Thymus (tissue), 11 donors: ENCODE results near the gene DTX2. TPM values are rescaled to one million over a fixed set of nuclear protein-coding genes. Genes with fewer than 3 reads are reported as not detected.
"Not testable (repeated sequence)": the region's sequence is repeated elsewhere in the genome, so short reads cannot be mapped to it uniquely, and the experiment has no call there.

Source experiments
- DNase-seq, 9 donors: peaks; one replicate each; pipeline ENCODE4 v3.0.0-alpha.2; 2013; ENCODE audit warnings: low spot score in 9 of 9, low read depth in 6 of 9, missing footprints in 1 of 9
- H3K27ac ChIP-seq, 2 donors: one replicate each; pipeline ENCODE4 v1.5.1; 2013; ENCODE audit warnings: control low read depth in 1 of 2, low read depth in 1 of 2, low read length in 1 of 2, mild to moderate bottlenecking in 1 of 2, moderate library complexity in 1 of 2
- H3K27me3 ChIP-seq, 2 donors: one replicate each; pipeline ENCODE4 v1.5.1; 2013; ENCODE audit warnings: low read length in 1 of 2; ENCODE audit not compliant: control insufficient read depth in 2 of 2, insufficient read depth in 1 of 2
- H3K36me3 ChIP-seq, 2 donors: one replicate each; pipeline ENCODE4 v1.5.1; 2013; ENCODE audit warnings: low read length in 1 of 2, mild to moderate bottlenecking in 1 of 2, moderate library complexity in 1 of 2; ENCODE audit not compliant: control insufficient read depth in 2 of 2, insufficient read depth in 2 of 2
- H3K4me1 ChIP-seq, 2 donors: one replicate each; pipeline ENCODE4 v1.5.1; 2013; ENCODE audit warnings: low read length in 2 of 2; ENCODE audit not compliant: control insufficient read depth in 2 of 2, insufficient read depth in 2 of 2
- H3K4me3 ChIP-seq, 2 donors: one replicate each; pipeline ENCODE4 v1.5.1; 2013; ENCODE audit warnings: low read length in 2 of 2, control low read depth in 1 of 2, mild to moderate bottlenecking in 1 of 2
- H3K9me3 ChIP-seq, 2 donors: one replicate each; pipeline ENCODE4 v1.5.1; 2013; ENCODE audit warnings: low read length in 1 of 2, mild to moderate bottlenecking in 1 of 2; ENCODE audit not compliant: control insufficient read depth in 2 of 2, insufficient read depth in 1 of 2
- WGBS: extraction: QIAGEN DNeasy Blood & Tissue Kit; methylation state at CpG from one replicate; pipeline ENCODE4 v1.1.7; 2013; 5-methylcytosine and 5-hydroxymethylcytosine counted together
- polyA plus RNA-seq: library from polyadenylated mRNA; stranded (reverse); fragments of 200-250 nt; gene quantifications from one replicate; pipeline ENCODE4 v1.2.3, GENCODE V29; 2013
- total RNA-seq: library from RNA; stranded (reverse); fragments of 120-200 nt; gene quantifications from one replicate; pipeline ENCODE4 v1.2.4, GENCODE V29; 2013
- donor health status: healthy.

Gene DTX2
- total and polyA plus RNA-seq, 2 donors, result 7.9 to 50.3 TPM

GRCh38 chr7:76426246-76426645 lies 35.3 kb upstream of the DTX2 start:
- Histone ChIP-seq H3K27me3 (peaks cover 0 to 3% of the 10 kb centered on the region in 2 donors), H3K9me3 (no peaks in the 10 kb centered on the region)

GRCh38 chr7:76427635-76428034 lies 33.9 kb upstream of the DTX2 start:
- WGBS, result 93% methylated on average over 5 of the region's 5 CpGs
- H3K4me3 ChIP-seq, result no peak overlapping the region
- peaks cover 0 to 11% of the 10 kb centered on the region in 2 donors for H3K4me1 ChIP-seq
- peaks cover 0 to 3% of the 10 kb centered on the region in 2 donors for H3K27me3 ChIP-seq
- H3K27ac ChIP-seq, result no peak overlapping the region
- no peaks in the 10 kb centered on the region for H3K36me3 ChIP-seq
- H3K9me3 ChIP-seq, result no peaks in the 10 kb centered on the region
- no peak for DNase-seq

More at GRCh38 chr7:76426246-76426645, 35.3 kb upstream of the DTX2 start:
- DNase-seq, result no peak
- no peak overlapping the region for H3K27ac ChIP-seq
- WGBS, result 95% methylated on average over 4 of the region's 4 CpGs
- H3K4me1 ChIP-seq, result peaks cover 0 to 11% of the 10 kb centered on the region in 2 donors
- no peaks in the 10 kb centered on the region for H3K36me3 ChIP-seq
- no peak overlapping the region for H3K4me3 ChIP-seq

GRCh38 chr7:76428149-76428823 lies 33.2 kb upstream of the DTX2 start:
- peaks cover 0 to 3% of the 10 kb centered on the region in 2 donors for H3K27me3 ChIP-seq
- no peak overlapping the region for H3K27ac ChIP-seq
- H3K4me3 ChIP-seq, result no peak overlapping the region
- no peak for DNase-seq
- peaks cover 0 to 11% of the 10 kb centered on the region in 2 donors for H3K4me1 ChIP-seq
- WGBS, result 98% methylated on average over 13 of the region's 13 CpGs
- H3K36me3 ChIP-seq, result no peaks in the 10 kb centered on the region
- no peaks in the 10 kb centered on the region for H3K9me3 ChIP-seq

GRCh38 chr7:76428868-76429805 lies 32.4 kb upstream of the DTX2 start:
- DNase-seq, result no peak
- H3K4me3 ChIP-seq, result no peak overlapping the region
- no peak overlapping the region for H3K27ac ChIP-seq
- peaks cover 0 to 8% of the 10 kb centered on the region in 2 donors for H3K4me1 ChIP-seq
- H3K27me3 ChIP-seq, result peaks cover 0 to 1% of the 10 kb centered on the region in 2 donors
- WGBS, result 92% methylated on average over 18 of the region's 18 CpGs
- H3K9me3 ChIP-seq, result no peaks in the 10 kb centered on the region
- H3K36me3 ChIP-seq, result no peaks in the 10 kb centered on the region

GRCh38 chr7:76430211-76430610 lies 31.3 kb upstream of the DTX2 start:
- DNase-seq, result no peak
- Histone ChIP-seq H3K36me3 (no peaks in the 10 kb centered on the region), H3K4me3 (no peak overlapping the region), H3K27me3 (no peaks in the 10 kb centered on the region), H3K27ac (no peak overlapping the region), H3K9me3 (no peaks in the 10 kb centered on the region), H3K4me1 (no peaks in the 10 kb centered on the region)
- WGBS, result 95% methylated on average over 9 of the region's 9 CpGs

GRCh38 chr7:76430836-76431235 lies 30.7 kb upstream of the DTX2 start:
- Histone ChIP-seq H3K27ac (no peak overlapping the region), H3K27me3 (no peaks in the 10 kb centered on the region), H3K9me3 (no peaks in the 10 kb centered on the region), H3K4me3 (no peak overlapping the region), H3K4me1 (no peaks in the 10 kb centered on the region), H3K36me3 (no peaks in the 10 kb centered on the region)
- WGBS, result 98% methylated on average over 3 of the region's 3 CpGs
- DNase-seq, result no peak

GRCh38 chr7:76437873-76438272 lies 23.6 kb upstream of the DTX2 start:
- H3K4me3 ChIP-seq, H3K27ac ChIP-seq, H3K36me3 ChIP-seq, H3K9me3 ChIP-seq, H3K27me3 ChIP-seq, H3K4me1 ChIP-seq: not testable (repeated sequence)
- 27% methylated on average over 2 of the region's 2 CpGs for WGBS
- DNase-seq, result peak in 8 of 9 donors; percentile 43 to 81 (median 56)

GRCh38 chr7:76439120-76439888 lies 22.2 kb upstream of the DTX2 start:
- not testable (repeated sequence) for H3K36me3 ChIP-seq, H3K27ac ChIP-seq, H3K27me3 ChIP-seq, H3K9me3 ChIP-seq, H3K4me3 ChIP-seq, H3K4me1 ChIP-seq, DNase-seq
- 100% methylated on average over 4 of the region's 7 CpGs for WGBS
